Body of pancreas (tissue), 4 donors: Measurements from ENCODE around the gene DPEP2.

Experiments
- CTCF ChIP-seq, 7 experiments: fragments of 450-650 bp in 4 of 7; fragments of 200-600 bp in 3 of 7; sonication (generic) in 3 of 7; IDR thresholded peaks; one replicate each; pipeline ENCODE4 v1.5.1; 2016 to 2019; ENCODE audit warnings: antibody characterized with exemption in 7 of 7
- POLR2A ChIP-seq, 3 donors: fragments of 450-650 bp; IDR thresholded peaks; one replicate each; pipeline ENCODE4 v1.6.1; 2016; ENCODE audit warnings: antibody characterized with exemption in 3 of 3, mild to moderate bottlenecking in 2 of 3

DNA sequence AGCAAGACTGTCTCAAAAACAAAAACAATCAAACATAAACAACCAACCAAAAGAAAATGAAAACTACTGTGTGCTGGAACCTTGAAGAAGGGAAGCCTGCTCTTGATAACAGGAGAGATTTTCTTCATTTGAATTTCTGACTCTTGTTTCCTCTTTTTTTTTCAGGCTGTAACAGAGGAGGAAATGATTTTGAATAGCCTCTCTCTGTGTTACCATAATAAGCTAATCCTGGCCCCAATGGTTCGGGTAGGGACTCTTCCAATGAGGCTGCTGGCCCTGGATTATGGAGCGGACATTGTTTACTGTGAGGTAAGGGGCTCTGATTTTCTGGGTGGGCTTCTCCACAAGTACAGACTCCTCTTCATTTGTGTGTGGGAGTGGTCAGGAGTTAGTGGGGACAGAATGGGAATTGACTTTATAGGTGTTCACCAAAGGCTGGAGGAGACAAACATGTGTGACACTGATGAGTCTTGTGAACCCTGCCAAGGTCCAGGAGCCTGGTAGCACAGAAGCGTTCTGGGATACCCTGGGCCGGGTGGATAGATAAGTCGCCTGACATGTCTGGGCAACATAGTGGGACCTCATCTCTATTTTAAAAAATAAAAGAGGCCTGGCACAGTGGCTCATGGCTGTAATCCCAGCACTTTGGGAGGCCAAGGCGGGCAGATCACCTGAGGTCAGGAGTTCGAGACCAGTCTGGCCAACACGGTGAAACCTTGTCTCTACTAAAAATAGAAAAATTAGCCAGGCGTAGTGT is 38.7 kb upstream of the DPEP2 start:
- TF ChIP-seq CTCF (IDR thresholded peaks at IDR 0.05), result no peak
- no peak for TF ChIP-seq POLR2A (IDR thresholded peaks at IDR 0.05)
